ENCODE results near the gene CCDC187.

DNA sequence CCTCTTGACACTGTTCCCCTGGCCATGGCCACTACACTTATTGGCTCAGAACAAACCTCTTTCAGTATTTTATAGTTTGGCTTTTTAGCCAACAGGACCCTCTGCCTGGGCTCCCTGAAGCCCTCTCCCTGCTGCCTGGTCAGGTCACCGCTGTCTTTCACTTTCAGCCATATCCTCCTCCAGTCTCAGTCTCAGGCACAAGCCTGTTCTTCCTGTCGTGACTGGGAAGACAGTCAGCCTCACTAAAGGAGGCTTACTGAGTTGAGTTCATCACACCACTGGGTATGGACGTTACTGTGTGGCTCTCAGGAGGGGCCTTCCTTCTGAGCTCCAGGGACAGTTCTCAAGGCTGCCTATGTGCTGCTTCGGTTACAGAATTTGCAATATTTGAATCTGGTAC lies 60.3 kb downstream of the CCDC187 start:
- TF ChIP-seq, protein P1, sequence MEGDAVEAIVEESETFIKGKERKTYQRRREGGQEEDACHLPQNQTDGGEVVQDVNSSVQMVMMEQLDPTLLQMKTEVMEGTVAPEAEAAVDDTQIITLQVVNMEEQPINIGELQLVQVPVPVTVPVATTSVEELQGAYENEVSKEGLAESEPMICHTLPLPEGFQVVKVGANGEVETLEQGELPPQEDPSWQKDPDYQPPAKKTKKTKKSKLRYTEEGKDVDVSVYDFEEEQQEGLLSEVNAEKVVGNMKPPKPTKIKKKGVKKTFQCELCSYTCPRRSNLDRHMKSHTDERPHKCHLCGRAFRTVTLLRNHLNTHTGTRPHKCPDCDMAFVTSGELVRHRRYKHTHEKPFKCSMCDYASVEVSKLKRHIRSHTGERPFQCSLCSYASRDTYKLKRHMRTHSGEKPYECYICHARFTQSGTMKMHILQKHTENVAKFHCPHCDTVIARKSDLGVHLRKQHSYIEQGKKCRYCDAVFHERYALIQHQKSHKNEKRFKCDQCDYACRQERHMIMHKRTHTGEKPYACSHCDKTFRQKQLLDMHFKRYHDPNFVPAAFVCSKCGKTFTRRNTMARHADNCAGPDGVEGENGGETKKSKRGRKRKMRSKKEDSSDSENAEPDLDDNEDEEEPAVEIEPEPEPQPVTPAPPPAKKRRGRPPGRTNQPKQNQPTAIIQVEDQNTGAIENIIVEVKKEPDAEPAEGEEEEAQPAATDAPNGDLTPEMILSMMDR (IDR thresholded peaks at IDR 0.05), result no peak
- no peak for TF ChIP-seq POLR2AphosphoS5 (IDR thresholded peaks at IDR 0.05; ENCODE audit: insufficient read depth in 1 of 2, low read depth in 1 of 2)
